Panc1 (cell line): Measurements from ENCODE around the gene AGPAT3.

ENCODE experiments used
- CTCF ChIP-seq: fragments of 450-650 bp; IDR thresholded peaks from 2 replicates; pipeline ENCODE4 v1.5.1; 2017; ENCODE audit warnings: mild to moderate bottlenecking
- POLR2AphosphoS5 ChIP-seq: IDR thresholded peaks from 2 replicates; pipeline ENCODE4 v1.6.1; 2012; ENCODE audit warnings: mild to moderate bottlenecking, low read depth, low read length, moderate library complexity
- REST ChIP-seq, 2 experiments: IDR thresholded peaks; 2 replicates each; pipeline ENCODE4 v1.6.1; 2011 to 2012; ENCODE audit warnings: low read depth in 2 of 2, control low read depth in 1 of 2, low read length in 1 of 2, mild to moderate bottlenecking in 1 of 2, moderate library complexity in 1 of 2; ENCODE audit not compliant: insufficient read depth in 1 of 2
- SIN3A ChIP-seq: IDR thresholded peaks from 2 replicates; pipeline ENCODE4 v1.6.1; 2012; ENCODE audit warnings: low read depth, mild to moderate bottlenecking, low read length, moderate library complexity, borderline replicate concordance; ENCODE audit not compliant: insufficient read depth

GRCh38 chr21:43835050-43835449 is 30.0 kb upstream of the AGPAT3 start:
- TF ChIP-seq CTCF (no peak), POLR2AphosphoS5 (no peak), SIN3A (no peak), REST (IDR thresholded peaks at IDR 0.05; ENCODE audit: insufficient read depth in 1 of 2, low read depth in 2 of 2, low read length in 1 of 2) (no peak)
